SJSA1 (cell line): ENCODE results near the gene PRDM16. TPM values are rescaled to one million over a fixed set of nuclear protein-coding genes. Genes with fewer than 3 reads are reported as not detected.

Experiments
- DNase-seq, 2 experiments: peaks; one replicate each; pipeline ENCODE4 v3.0.0-alpha.2; 2015 to 2020; ENCODE audit warnings: low spot score in 2 of 2, low read depth in 1 of 2
- H3K27ac ChIP-seq: fragments of 250-450 bp; sonication (Bioruptor Pico); 2 replicates; pipeline ENCODE4 v1.5.1; 2020; ENCODE audit warnings: mild to moderate bottlenecking, moderate library complexity
- H3K27me3 ChIP-seq: fragments of 250-450 bp; sonication (Bioruptor Pico); replicated peaks from 2 replicates; pipeline ENCODE4 v1.5.1; 2020; ENCODE audit warnings: mild to moderate bottlenecking, moderate library complexity
- H3K36me3 ChIP-seq: fragments of 250-450 bp; sonication (Bioruptor Pico); 2 replicates; pipeline ENCODE4 v1.5.1; 2020; ENCODE audit warnings: mild to moderate bottlenecking
- H3K4me1 ChIP-seq: fragments of 250-450 bp; sonication (Bioruptor Pico); replicated peaks from 2 replicates; pipeline ENCODE4 v1.6.1; 2021; ENCODE audit warnings: mild to moderate bottlenecking
- H3K4me3 ChIP-seq: fragments of 250-450 bp; sonication (Bioruptor Pico); 2 replicates; pipeline ENCODE4 v1.5.1; 2020; ENCODE audit warnings: mild to moderate bottlenecking
- H3K9me3 ChIP-seq: fragments of 250-450 bp; sonication (Bioruptor Pico); replicated peaks from 2 replicates; pipeline ENCODE4 v1.5.1; 2020; ENCODE audit warnings: mild to moderate bottlenecking
- total RNA-seq: library from RNA; depleted of rRNA; stranded (reverse); fragments of >200 nt; shearing (Covaris generic); gene quantifications from 2 replicates; pipeline ENCODE4 v1.2.3, GENCODE V29; 2014

Gene PRDM16
- total RNA-seq, 1 experiment from 2014 or later: 0.05 TPM

GRCh38 chr1:3350506-3351261 is 281.7 kb downstream of the PRDM16 start:
- H3K36me3 ChIP-seq: no peaks in the 10 kb centered on the region
- H3K27me3 ChIP-seq: no peaks in the 10 kb centered on the region
- H3K4me3 ChIP-seq: no peak overlapping the region
- no peak overlapping the region for H3K27ac ChIP-seq
- H3K4me1 ChIP-seq: no peaks in the 10 kb centered on the region
- no peaks in the 10 kb centered on the region; the same call in 1 of the 2 replicates for H3K9me3 ChIP-seq
- DNase-seq: no peak

- no peak overlapping the region for H3K27ac ChIP-seq
These were observed 282.7 kb downstream of the PRDM16 start for GRCh38 chr1:3351449-3352298.

GRCh38 chr1:3352299-3352951 is 283.4 kb downstream of the PRDM16 start:
- Histone ChIP-seq H3K9me3 (no peaks in the 10 kb centered on the region), H3K4me1 (no peaks in the 10 kb centered on the region), H3K4me3 (no peak overlapping the region), H3K36me3 (no peaks in the 10 kb centered on the region), H3K27me3 (no peaks in the 10 kb centered on the region), H3K27ac (no peak overlapping the region)
- no peak for DNase-seq

More at GRCh38 chr1:3351449-3352298, 282.7 kb downstream of the PRDM16 start:
- H3K4me1 ChIP-seq: no peaks in the 10 kb centered on the region
- no peaks in the 10 kb centered on the region; the same call in 1 of the 2 replicates for H3K9me3 ChIP-seq
- H3K36me3 ChIP-seq: no peaks in the 10 kb centered on the region
- H3K27me3 ChIP-seq: no peaks in the 10 kb centered on the region
- DNase-seq: no peak
- no peak overlapping the region for H3K4me3 ChIP-seq

GRCh38 chr1:3352952-3353331 is 283.9 kb downstream of the PRDM16 start:
- no peak overlapping the region for H3K27ac ChIP-seq
- no peak for DNase-seq

GRCh38 chr1:3353876-3354275 is 284.9 kb downstream of the PRDM16 start:
- no peak for DNase-seq
- H3K36me3 ChIP-seq: no peaks in the 10 kb centered on the region
- H3K9me3 ChIP-seq: no peaks in the 10 kb centered on the region
- H3K4me3 ChIP-seq: no peak overlapping the region
- H3K27ac ChIP-seq: no peak overlapping the region
- no peaks in the 10 kb centered on the region for H3K4me1 ChIP-seq
- no peaks in the 10 kb centered on the region for H3K27me3 ChIP-seq

More at GRCh38 chr1:3352952-3353331, 283.9 kb downstream of the PRDM16 start:
- Histone ChIP-seq H3K36me3 (no peaks in the 10 kb centered on the region), H3K9me3 (no peaks in the 10 kb centered on the region), H3K4me1 (no peaks in the 10 kb centered on the region), H3K27me3 (no peaks in the 10 kb centered on the region), H3K4me3 (no peak overlapping the region)

GRCh38 chr1:3355089-3355488 is 286.1 kb downstream of the PRDM16 start:
- no peaks in the 10 kb centered on the region for H3K36me3 ChIP-seq
- no peak overlapping the region for H3K4me3 ChIP-seq
- H3K27me3 ChIP-seq: no peaks in the 10 kb centered on the region
- no peaks in the 10 kb centered on the region for H3K4me1 ChIP-seq
- no peak overlapping the region for H3K27ac ChIP-seq
- no peak for DNase-seq
- H3K9me3 ChIP-seq: no peaks in the 10 kb centered on the region

- Histone ChIP-seq H3K4me3 (no peak overlapping the region), H3K27me3 (no peaks in the 10 kb centered on the region), H3K36me3 (no peaks in the 10 kb centered on the region), H3K27ac (no peak overlapping the region), H3K4me1 (no peaks in the 10 kb centered on the region), H3K9me3 (no peaks in the 10 kb centered on the region)
- no peak for DNase-seq
These were observed 287.2 kb downstream of the PRDM16 start for GRCh38 chr1:3355894-3356826.

- DNase-seq: no peak
- no peak overlapping the region for H3K27ac ChIP-seq
- H3K9me3 ChIP-seq: no peaks in the 10 kb centered on the region
- no peak overlapping the region for H3K4me3 ChIP-seq
- no peaks in the 10 kb centered on the region for H3K27me3 ChIP-seq
- H3K4me1 ChIP-seq: no peaks in the 10 kb centered on the region
- no peaks in the 10 kb centered on the region for H3K36me3 ChIP-seq
These were observed 287.9 kb downstream of the PRDM16 start for GRCh38 chr1:3356827-3357460.

- no peak overlapping the region for H3K4me3 ChIP-seq
- no peaks in the 10 kb centered on the region for H3K27me3 ChIP-seq
- H3K4me1 ChIP-seq: no peaks in the 10 kb centered on the region
- H3K9me3 ChIP-seq: no peaks in the 10 kb centered on the region
- no peaks in the 10 kb centered on the region for H3K36me3 ChIP-seq
- no peak for DNase-seq
- no peak overlapping the region for H3K27ac ChIP-seq
These were observed 288.7 kb downstream of the PRDM16 start for GRCh38 chr1:3357526-3358297.

GRCh38 chr1:3359351-3359750 is 290.3 kb downstream of the PRDM16 start:
- no peaks in the 10 kb centered on the region for H3K9me3 ChIP-seq
- H3K4me1 ChIP-seq: no peaks in the 10 kb centered on the region
- no peak overlapping the region for H3K27ac ChIP-seq
- H3K27me3 ChIP-seq: no peaks in the 10 kb centered on the region
- H3K4me3 ChIP-seq: no peak overlapping the region
- DNase-seq: no peak
- H3K36me3 ChIP-seq: no peaks in the 10 kb centered on the region

- no peak overlapping the region for H3K4me3 ChIP-seq
- H3K27me3 ChIP-seq: no peaks in the 10 kb centered on the region
- H3K4me1 ChIP-seq: no peaks in the 10 kb centered on the region
These were observed 290.9 kb downstream of the PRDM16 start for GRCh38 chr1:3359756-3360440.

More at GRCh38 chr1:3359756-3360440, 290.9 kb downstream of the PRDM16 start:
- DNase-seq: no peak
- Histone ChIP-seq H3K9me3 (no peaks in the 10 kb centered on the region), H3K27ac (no peak overlapping the region), H3K36me3 (no peaks in the 10 kb centered on the region)
